ENCODE measurements around the gene RNF103.

The RNF103 gene

DNA sequence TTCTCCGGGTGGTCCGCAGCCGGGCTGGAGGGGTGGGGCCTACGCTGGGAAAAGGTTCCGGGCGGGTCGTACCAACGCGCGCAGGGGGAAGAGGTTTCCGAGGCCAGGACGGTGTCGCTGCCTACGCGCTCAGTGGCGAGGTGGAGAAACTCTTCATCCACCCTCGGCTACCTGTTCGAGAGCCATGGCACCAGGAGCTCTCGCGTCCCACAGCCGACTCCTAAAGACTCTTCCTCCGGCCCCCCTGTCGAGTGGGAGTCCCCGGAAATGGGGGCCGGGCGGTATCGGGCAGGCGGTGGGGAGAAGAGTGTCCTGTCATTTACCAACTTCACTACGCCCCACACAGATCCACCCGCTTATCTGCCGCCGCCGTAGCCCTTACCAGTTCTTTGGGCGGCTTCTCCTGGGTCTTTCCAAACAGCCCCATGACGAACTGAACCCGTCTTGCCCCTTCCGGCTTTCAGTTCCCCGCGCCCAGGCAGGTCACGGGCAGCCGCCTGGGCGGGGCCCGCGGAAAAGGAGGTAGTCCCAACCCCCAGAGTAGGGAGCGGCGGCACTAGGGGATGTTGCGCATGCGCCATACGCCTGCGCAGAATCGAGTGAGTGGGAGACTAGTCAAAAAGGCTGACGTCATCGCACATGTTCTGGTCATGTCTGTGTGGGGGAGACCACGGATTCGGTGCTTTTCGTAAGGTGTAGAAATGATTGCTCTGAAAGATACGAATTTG lies 60.6 kb downstream of the RNF103 start, which contains the start of gene CHMP3 (continued):
- TF ChIP-seq ZNF518A (tag by site-specific recombination; conservative IDR thresholded peaks at IDR 0.05; ENCODE audit: low read depth) (peak; percentile 25), SETDB1 (IDR thresholded peaks at IDR 0.05; ENCODE audit: insufficient read length, low read length) (peak; percentile 69), ZNF704 (tag by site-specific recombination; IDR thresholded peaks at IDR 0.05) (no peak), HOXD13 (CRISPR knock-in tag; IDR thresholded peaks at IDR 0.05; ENCODE audit: borderline replicate concordance) (0 out of 2 replicates have a peak, but pooled peaks have one; percentile 43), GLIS2 (tag by site-specific recombination; IDR thresholded peaks at IDR 0.05) (peak; percentile 79), ZXDB (tag by site-specific recombination; IDR thresholded peaks at IDR 0.05) (peak; percentile 77), IKZF3 (tag by site-specific recombination; IDR thresholded peaks at IDR 0.05) (no peak), ZFP37 (tag by site-specific recombination; IDR thresholded peaks at IDR 0.05) (no peak), ZSCAN30 (tag by site-specific recombination; IDR thresholded peaks at IDR 0.05) (0 out of 2 replicates have a peak, but pooled peaks have one; percentile 42), KLF1 (tag by site-specific recombination; IDR thresholded peaks at IDR 0.05) (peak; percentile 42; the same call in 1 of the 2 replicates), SP2 (tag by site-specific recombination; IDR thresholded peaks at IDR 0.05) (peak; percentile 79), ZNF629 (tag by site-specific recombination; IDR thresholded peaks at IDR 0.05) (peak; percentile 74), MEIS1 (CRISPR knock-in tag; IDR thresholded peaks at IDR 0.05; ENCODE audit: borderline replicate concordance) (no peak), ZBTB10 (tag by site-specific recombination; IDR thresholded peaks at IDR 0.05) (peak; percentile 28; the same call in 1 of the 2 replicates), ZNF146 (tag by site-specific recombination; IDR thresholded peaks at IDR 0.05) (no peak), ZNF341 (tag by site-specific recombination; IDR thresholded peaks at IDR 0.05; ENCODE audit: low read depth) (peak; percentile 37; the same call in 1 of the 2 replicates), ZNF335 (tag by site-specific recombination; conservative IDR thresholded peaks at IDR 0.05) (peak; percentile 98), KLF17 (tag by site-specific recombination; IDR thresholded peaks at IDR 0.05) (peak; percentile 29; the same call in 1 of the 2 replicates), ZFHX2 (tag by site-specific recombination; conservative IDR thresholded peaks at IDR 0.05) (peak; percentile 67), ZNF302 (tag by site-specific recombination; IDR thresholded peaks at IDR 0.05; ENCODE audit: low read depth) (no peak), ZNF660 (tag by site-specific recombination; IDR thresholded peaks at IDR 0.05) (peak; percentile 28; the same call in 1 of the 2 replicates), ZNF24 (tag by site-specific recombination; IDR thresholded peaks at IDR 0.05) (0 out of 2 replicates have a peak, but pooled peaks have one; percentile 50), ZNF843 (tag by site-specific recombination; IDR thresholded peaks at IDR 0.05) (peak; percentile 18; the same call in 1 of the 2 replicates)
- TF ChIP-seq, protein P1, sequence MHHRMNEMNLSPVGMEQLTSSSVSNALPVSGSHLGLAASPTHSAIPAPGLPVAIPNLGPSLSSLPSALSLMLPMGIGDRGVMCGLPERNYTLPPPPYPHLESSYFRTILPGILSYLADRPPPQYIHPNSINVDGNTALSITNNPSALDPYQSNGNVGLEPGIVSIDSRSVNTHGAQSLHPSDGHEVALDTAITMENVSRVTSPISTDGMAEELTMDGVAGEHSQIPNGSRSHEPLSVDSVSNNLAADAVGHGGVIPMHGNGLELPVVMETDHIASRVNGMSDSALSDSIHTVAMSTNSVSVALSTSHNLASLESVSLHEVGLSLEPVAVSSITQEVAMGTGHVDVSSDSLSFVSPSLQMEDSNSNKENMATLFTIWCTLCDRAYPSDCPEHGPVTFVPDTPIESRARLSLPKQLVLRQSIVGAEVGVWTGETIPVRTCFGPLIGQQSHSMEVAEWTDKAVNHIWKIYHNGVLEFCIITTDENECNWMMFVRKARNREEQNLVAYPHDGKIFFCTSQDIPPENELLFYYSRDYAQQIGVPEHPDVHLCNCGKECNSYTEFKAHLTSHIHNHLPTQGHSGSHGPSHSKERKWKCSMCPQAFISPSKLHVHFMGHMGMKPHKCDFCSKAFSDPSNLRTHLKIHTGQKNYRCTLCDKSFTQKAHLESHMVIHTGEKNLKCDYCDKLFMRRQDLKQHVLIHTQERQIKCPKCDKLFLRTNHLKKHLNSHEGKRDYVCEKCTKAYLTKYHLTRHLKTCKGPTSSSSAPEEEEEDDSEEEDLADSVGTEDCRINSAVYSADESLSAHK (tag by site-specific recombination; IDR thresholded peaks at IDR 0.05), result 0 out of 2 replicates have a peak, but pooled peaks have one; percentile 6
- TF ChIP-seq, protein P2, sequence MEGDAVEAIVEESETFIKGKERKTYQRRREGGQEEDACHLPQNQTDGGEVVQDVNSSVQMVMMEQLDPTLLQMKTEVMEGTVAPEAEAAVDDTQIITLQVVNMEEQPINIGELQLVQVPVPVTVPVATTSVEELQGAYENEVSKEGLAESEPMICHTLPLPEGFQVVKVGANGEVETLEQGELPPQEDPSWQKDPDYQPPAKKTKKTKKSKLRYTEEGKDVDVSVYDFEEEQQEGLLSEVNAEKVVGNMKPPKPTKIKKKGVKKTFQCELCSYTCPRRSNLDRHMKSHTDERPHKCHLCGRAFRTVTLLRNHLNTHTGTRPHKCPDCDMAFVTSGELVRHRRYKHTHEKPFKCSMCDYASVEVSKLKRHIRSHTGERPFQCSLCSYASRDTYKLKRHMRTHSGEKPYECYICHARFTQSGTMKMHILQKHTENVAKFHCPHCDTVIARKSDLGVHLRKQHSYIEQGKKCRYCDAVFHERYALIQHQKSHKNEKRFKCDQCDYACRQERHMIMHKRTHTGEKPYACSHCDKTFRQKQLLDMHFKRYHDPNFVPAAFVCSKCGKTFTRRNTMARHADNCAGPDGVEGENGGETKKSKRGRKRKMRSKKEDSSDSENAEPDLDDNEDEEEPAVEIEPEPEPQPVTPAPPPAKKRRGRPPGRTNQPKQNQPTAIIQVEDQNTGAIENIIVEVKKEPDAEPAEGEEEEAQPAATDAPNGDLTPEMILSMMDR (tag by site-specific recombination; IDR thresholded peaks at IDR 0.05), result peak; percentile 29

All from HEK293 (cell line).